ENCODE data around the gene BRSK1.

Gene BRSK1

GRCh38 chr19:55276720-55277430 lies 6.9 kb upstream of the BRSK1 start:
- ATAC-seq (ENCODE audit: low read depth) (no peak), DNase-seq (ENCODE audit: low spot score) (no peak)
- H3K27ac ChIP-seq (ENCODE audit: poor library complexity, severe bottlenecking): no peak overlapping the region
- TF ChIP-seq, protein P1, sequence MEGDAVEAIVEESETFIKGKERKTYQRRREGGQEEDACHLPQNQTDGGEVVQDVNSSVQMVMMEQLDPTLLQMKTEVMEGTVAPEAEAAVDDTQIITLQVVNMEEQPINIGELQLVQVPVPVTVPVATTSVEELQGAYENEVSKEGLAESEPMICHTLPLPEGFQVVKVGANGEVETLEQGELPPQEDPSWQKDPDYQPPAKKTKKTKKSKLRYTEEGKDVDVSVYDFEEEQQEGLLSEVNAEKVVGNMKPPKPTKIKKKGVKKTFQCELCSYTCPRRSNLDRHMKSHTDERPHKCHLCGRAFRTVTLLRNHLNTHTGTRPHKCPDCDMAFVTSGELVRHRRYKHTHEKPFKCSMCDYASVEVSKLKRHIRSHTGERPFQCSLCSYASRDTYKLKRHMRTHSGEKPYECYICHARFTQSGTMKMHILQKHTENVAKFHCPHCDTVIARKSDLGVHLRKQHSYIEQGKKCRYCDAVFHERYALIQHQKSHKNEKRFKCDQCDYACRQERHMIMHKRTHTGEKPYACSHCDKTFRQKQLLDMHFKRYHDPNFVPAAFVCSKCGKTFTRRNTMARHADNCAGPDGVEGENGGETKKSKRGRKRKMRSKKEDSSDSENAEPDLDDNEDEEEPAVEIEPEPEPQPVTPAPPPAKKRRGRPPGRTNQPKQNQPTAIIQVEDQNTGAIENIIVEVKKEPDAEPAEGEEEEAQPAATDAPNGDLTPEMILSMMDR (IDR thresholded peaks at IDR 0.05; ENCODE audit: poor library complexity, severe bottlenecking): no peak
- peaks cover 6% of the 10 kb centered on the region for H3K4me1 ChIP-seq (ENCODE audit: insufficient read depth, poor library complexity, severe bottlenecking)
- H3K36me3 ChIP-seq (ENCODE audit: low read depth): peaks cover 11% of the 10 kb centered on the region
- no peaks in the 10 kb centered on the region for H3K27me3 ChIP-seq (ENCODE audit: insufficient read depth, poor library complexity, severe bottlenecking)
- no peaks in the 10 kb centered on the region for H3K9me3 ChIP-seq (ENCODE audit: severe bottlenecking)
- H3K4me3 ChIP-seq (ENCODE audit: severe bottlenecking): no peak overlapping the region

DNA sequence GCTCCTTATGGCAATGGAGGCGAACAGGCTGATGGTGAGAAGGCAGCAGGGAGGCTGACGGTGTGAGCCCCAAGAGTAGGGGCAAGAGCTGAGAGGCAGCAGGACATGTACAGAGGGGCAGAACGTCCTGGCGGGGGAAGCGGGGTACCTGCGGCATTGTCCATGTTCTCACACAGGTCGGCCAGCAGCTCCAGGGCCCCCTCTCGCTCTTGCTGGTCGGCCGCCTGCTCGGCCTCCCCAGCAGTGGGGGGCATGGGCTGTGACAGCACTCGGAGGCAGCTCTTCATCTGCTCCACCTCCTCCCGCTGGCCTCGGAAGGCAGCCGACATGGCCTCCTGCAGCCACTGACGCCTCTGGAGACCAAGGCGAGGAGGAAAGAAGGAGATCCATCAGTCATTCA lies 6.3 kb upstream of the BRSK1 start:
- TF ChIP-seq, protein P1 (IDR thresholded peaks at IDR 0.05; ENCODE audit: poor library complexity, severe bottlenecking): no peak
- Histone ChIP-seq H3K27ac (ENCODE audit: poor library complexity, severe bottlenecking) (no peak overlapping the region), H3K4me1 (ENCODE audit: insufficient read depth, poor library complexity, severe bottlenecking) (peaks cover 6% of the 10 kb centered on the region), H3K27me3 (ENCODE audit: insufficient read depth, poor library complexity, severe bottlenecking) (no peaks in the 10 kb centered on the region), H3K36me3 (ENCODE audit: low read depth) (peaks cover 11% of the 10 kb centered on the region), H3K9me3 (ENCODE audit: severe bottlenecking) (no peaks in the 10 kb centered on the region), H3K4me3 (ENCODE audit: severe bottlenecking) (no peak overlapping the region)
- DNase-seq (ENCODE audit: low spot score): no peak
- no peak for ATAC-seq (ENCODE audit: low read depth)

- Histone ChIP-seq H3K9me3 (ENCODE audit: severe bottlenecking) (no peaks in the 10 kb centered on the region), H3K27me3 (ENCODE audit: insufficient read depth, poor library complexity, severe bottlenecking) (no peaks in the 10 kb centered on the region), H3K4me1 (ENCODE audit: insufficient read depth, poor library complexity, severe bottlenecking) (peaks cover 6% of the 10 kb centered on the region), H3K27ac (ENCODE audit: poor library complexity, severe bottlenecking) (no peak overlapping the region), H3K36me3 (ENCODE audit: low read depth) (peaks cover 11% of the 10 kb centered on the region), H3K4me3 (ENCODE audit: severe bottlenecking) (peak overlapping the region; percentile 67)
- TF ChIP-seq, protein P1 (IDR thresholded peaks at IDR 0.05; ENCODE audit: poor library complexity, severe bottlenecking): no peak
- ATAC-seq (ENCODE audit: low read depth): no peak
- no peak for DNase-seq (ENCODE audit: low spot score)
Measured at GRCh38 chr19:55278391-55279135, 5.2 kb upstream of the BRSK1 start.

DNA sequence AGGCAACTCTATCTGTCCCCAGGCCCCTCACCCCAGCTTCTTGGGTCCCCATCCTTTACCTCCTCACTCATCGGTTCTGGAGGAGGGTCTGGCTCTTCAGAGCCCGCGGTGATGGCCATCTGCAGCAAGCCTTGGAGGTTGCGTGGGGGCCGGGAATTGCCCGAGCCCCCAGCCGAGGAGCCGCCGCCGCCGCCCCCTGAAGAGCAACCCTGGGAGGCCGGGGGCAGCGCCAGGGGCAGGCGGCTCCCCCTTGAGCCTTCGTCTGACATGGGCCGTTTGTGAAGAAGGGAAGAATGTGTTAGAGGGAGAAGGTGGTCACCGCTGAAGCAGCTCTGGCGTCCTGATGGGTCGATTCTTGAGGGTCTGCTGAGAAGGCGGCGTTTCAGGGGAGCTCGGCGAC lies 4.5 kb upstream of the BRSK1 start:
- DNase-seq (ENCODE audit: low spot score) (no peak), ATAC-seq (ENCODE audit: low read depth) (no peak)
- Histone ChIP-seq H3K4me1 (ENCODE audit: insufficient read depth, poor library complexity, severe bottlenecking) (peaks cover 6% of the 10 kb centered on the region), H3K36me3 (ENCODE audit: low read depth) (peaks cover 11% of the 10 kb centered on the region), H3K9me3 (ENCODE audit: severe bottlenecking) (no peaks in the 10 kb centered on the region), H3K4me3 (ENCODE audit: severe bottlenecking) (peak overlapping the region; percentile 67), H3K27ac (ENCODE audit: poor library complexity, severe bottlenecking) (peak overlapping the region; percentile 45), H3K27me3 (ENCODE audit: insufficient read depth, poor library complexity, severe bottlenecking) (no peaks in the 10 kb centered on the region)
- TF ChIP-seq, protein P1 (IDR thresholded peaks at IDR 0.05; ENCODE audit: poor library complexity, severe bottlenecking): no peak
